ENCODE results near the gene PKNOX1. TPM values are rescaled to one million over a fixed set of nuclear protein-coding genes. Genes with fewer than 3 reads are reported as not detected.
"Not testable (repeated sequence)": the region's sequence is repeated elsewhere in the genome, so short reads cannot be mapped to it uniquely, and the experiment has no call there.

The PKNOX1 gene
- total and polyA plus RNA-seq, 7 donors: 3.6 to 19.4 (median 9.6) TPM

DNA sequence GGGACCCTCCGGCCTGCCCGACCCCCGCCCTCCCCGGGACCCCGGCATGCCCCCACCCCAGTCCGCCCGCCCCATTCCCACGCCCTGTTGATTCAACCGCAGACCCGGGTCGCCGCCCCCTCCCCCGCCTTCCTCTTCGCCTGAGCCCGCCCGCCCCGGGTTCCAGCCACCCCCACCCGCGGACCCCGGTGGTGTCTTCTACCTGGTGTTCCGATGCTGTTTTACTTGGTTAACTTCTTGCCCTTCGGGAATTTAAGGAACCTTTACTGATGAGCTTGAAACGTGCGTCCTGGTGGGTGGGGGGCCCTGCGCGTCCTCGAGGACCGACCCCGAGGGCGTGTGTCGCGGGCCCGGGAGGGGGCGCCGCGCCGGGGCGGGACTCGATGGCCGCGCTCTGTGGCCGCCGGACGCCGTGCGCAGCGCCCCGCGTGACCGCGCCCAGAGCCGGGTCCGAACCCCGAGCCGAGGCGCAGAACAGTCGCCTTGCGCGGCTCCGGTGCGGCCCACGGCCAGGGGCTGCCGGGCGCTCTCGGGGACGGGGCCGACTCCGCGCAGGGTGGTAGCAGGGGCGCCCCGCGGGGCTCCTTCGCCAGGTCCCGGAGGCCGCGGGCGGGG lies 101.8 kb downstream of the PKNOX1 start:
- H3K4me3 ChIP-seq; H3K27ac ChIP-seq; intact Hi-C loops (cut with DNase I); H3K4me1 ChIP-seq; DNase-seq; H3K27me3 ChIP-seq; H3K36me3 ChIP-seq; H3K9me3 ChIP-seq: not testable (repeated sequence)
- no CpG with 5 or more reads among the region's 77 CpGs for WGBS, 2 donors

DNA sequence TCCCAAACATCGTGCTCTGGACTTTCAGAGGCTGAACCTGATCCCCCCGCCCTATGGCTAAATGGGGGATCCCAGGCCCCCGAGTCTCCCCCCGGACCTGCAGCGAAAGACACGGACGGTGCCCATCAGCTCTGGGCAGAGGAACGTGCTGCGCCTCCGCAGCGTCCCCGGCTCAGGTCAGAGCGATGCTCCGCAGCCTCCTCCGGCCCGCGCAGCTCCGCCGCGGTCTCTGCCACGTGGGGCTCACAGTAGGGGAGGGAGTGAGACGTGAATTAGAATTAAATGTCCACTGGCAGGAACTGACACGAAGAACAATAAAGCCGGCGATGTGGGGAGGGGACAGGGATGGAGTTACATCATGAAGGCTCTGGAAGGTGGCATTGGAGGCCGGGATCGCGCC lies 102.3 kb downstream of the PKNOX1 start:
- H3K9me3 ChIP-seq; DNase-seq; intact Hi-C loops (cut with DNase I); H3K4me1 ChIP-seq; H3K27me3 ChIP-seq; H3K36me3 ChIP-seq; H3K4me3 ChIP-seq; H3K27ac ChIP-seq: not testable (repeated sequence)
- 12 to 14% methylated on average over 14 to 16 of the region's 28 CpGs for WGBS, 2 donors

DNA sequence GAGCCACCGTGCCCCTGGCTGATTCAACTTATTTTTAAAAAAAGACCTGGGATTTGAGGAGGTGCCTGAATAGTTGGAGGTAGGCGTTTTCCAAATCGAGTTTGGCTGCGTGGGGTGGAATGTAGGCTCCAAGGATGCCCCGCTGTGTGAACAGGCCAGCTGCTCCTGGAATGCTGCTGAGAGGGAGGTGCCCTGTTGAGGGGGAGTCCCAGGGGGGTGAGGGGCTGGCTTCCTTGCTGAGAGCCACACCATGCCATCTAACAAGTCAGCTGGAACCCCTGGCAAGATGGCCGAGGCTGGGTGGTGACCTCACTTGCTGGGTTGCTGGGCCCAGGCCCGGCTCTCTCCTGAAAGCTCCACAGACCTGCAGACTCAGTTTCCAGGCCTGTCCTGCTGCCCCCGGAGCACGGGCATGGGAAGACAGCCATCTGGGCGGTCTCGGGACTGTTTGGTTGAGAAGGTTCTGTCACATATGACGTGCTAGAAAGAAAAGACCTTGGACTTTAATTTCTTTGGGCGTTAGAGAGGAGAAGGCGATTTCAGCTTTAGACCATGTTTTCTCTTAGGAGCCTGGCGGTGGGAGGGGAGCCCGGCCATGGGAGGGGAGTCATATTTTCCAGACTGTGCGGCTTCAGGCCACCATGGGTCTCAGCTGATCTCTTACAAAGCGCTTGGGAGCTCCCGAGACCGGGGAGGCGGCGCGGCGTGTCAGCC lies 108.4 kb downstream of the PKNOX1 start:
- H3K9me3 ChIP-seq; intact Hi-C loops (cut with DNase I); H3K27ac ChIP-seq; H3K27me3 ChIP-seq; H3K36me3 ChIP-seq; DNase-seq; H3K4me1 ChIP-seq; H3K4me3 ChIP-seq: not testable (repeated sequence)
- no CpG with 5 or more reads among the region's 24 CpGs for WGBS, 2 donors

Small RNAs within 50 kb of the gene (small RNA-seq; reads per million reads assigned to genes)
- gene MIR5692B: 0 reads per million in 3 donors

Other genes starting within 250 kb of the PKNOX1 start
- gene WDR4, start 95.0 kb upstream of the PKNOX1 start, total RNA-seq: 10 to 100 TPM in 1 of 4 donors, 1 to 10 TPM in 3; 2.8 to 18.3 (median 4.7) TPM
- gene WDR4, start 95.0 kb upstream of the PKNOX1 start, polyA plus RNA-seq: 10 to 100 TPM in 1 of 3 donors, 1 to 10 TPM in 2; 3.7 to 23.5 (median 4.2) TPM
- gene NDUFV3, start 81.3 kb upstream of the PKNOX1 start, total RNA-seq: 10 to 100 TPM; 53.5 to 67.6 (median 60.7) TPM
- gene NDUFV3, start 81.3 kb upstream of the PKNOX1 start, polyA plus RNA-seq: 10 to 100 TPM; 15.0 to 22.6 (median 15.7) TPM
- gene ERVH48-1, start 48.9 kb upstream of the PKNOX1 start, total RNA-seq: not detected
- under 1 TPM in 1 of 3 donors, not detected in 2; 0.07 TPM for gene ERVH48-1, start 48.9 kb upstream of the PKNOX1 start, polyA plus RNA-seq
- 10 to 100 TPM in 2 of 4 donors, 1 to 10 TPM in 2; 8.2 to 16.0 (median 10.1) TPM for gene CBS, start 101.3 kb downstream of the PKNOX1 start, total RNA-seq
- 1 to 10 TPM; 7.5 to 9.6 (median 8.8) TPM for gene CBS, start 101.3 kb downstream of the PKNOX1 start, polyA plus RNA-seq
- gene U2AF1, start 133.0 kb downstream of the PKNOX1 start, total RNA-seq: 10 to 100 TPM; 42.3 to 51.0 (median 46.1) TPM
- 100 to 1,000 TPM in 1 of 3 donors, 10 to 100 TPM in 2; 37.2 to 104 (median 41.4) TPM for gene U2AF1, start 133.0 kb downstream of the PKNOX1 start, polyA plus RNA-seq
- not detected for gene CRYAA, start 194.4 kb downstream of the PKNOX1 start, total RNA-seq
- not detected for gene CRYAA, start 194.4 kb downstream of the PKNOX1 start, polyA plus RNA-seq